NT2/D1 (cell line): Measurements from ENCODE around the gene LTN1.

ENCODE experiments used
- DNase-seq: peaks from one replicate; pipeline ENCODE4 v3.0.0-alpha.2; 2011; ENCODE audit warnings: low read depth, low spot score
- H3K27me3 ChIP-seq: 2 replicates; pipeline ENCODE4 v1.6.0; 2011; ENCODE audit warnings: mild to moderate bottlenecking; ENCODE audit not compliant: insufficient read length, insufficient read depth
- H3K36me3 ChIP-seq: 2 replicates; pipeline ENCODE4 v1.6.1; 2011; ENCODE audit warnings: mild to moderate bottlenecking, low read length, mixed read lengths; ENCODE audit not compliant: insufficient read depth, insufficient read length
- H3K4me1 ChIP-seq: 2 replicates; pipeline ENCODE4 v1.5.1; 2011; ENCODE audit not compliant: insufficient read depth, insufficient read length
- H3K4me3 ChIP-seq: 2 replicates; pipeline ENCODE4 v1.5.1; 2011; ENCODE audit warnings: low read depth; ENCODE audit not compliant: insufficient read length
- H3K9ac ChIP-seq: 2 replicates; pipeline ENCODE4 v1.6.0; 2011; ENCODE audit warnings: low read depth; ENCODE audit not compliant: insufficient read length
- H3K9me3 ChIP-seq: 2 replicates; pipeline ENCODE4 v1.5.1; 2011; ENCODE audit warnings: mild to moderate bottlenecking, low read length; ENCODE audit not compliant: insufficient read depth
- SUZ12 ChIP-seq: IDR thresholded peaks from 2 replicates; pipeline ENCODE4 v1.6.1; 2011; ENCODE audit not compliant: insufficient read length, insufficient read depth; ENCODE audit errors: extremely low read depth
- YY1 ChIP-seq: IDR thresholded peaks from 2 replicates; pipeline ENCODE4 v1.6.1; 2011; ENCODE audit not compliant: insufficient read length, insufficient read depth
- ZNF274 ChIP-seq: IDR thresholded peaks from 2 replicates; pipeline ENCODE4 v1.6.1; 2011; ENCODE audit warnings: mild to moderate bottlenecking, low read depth, low read length

The LTN1 gene, protein sequence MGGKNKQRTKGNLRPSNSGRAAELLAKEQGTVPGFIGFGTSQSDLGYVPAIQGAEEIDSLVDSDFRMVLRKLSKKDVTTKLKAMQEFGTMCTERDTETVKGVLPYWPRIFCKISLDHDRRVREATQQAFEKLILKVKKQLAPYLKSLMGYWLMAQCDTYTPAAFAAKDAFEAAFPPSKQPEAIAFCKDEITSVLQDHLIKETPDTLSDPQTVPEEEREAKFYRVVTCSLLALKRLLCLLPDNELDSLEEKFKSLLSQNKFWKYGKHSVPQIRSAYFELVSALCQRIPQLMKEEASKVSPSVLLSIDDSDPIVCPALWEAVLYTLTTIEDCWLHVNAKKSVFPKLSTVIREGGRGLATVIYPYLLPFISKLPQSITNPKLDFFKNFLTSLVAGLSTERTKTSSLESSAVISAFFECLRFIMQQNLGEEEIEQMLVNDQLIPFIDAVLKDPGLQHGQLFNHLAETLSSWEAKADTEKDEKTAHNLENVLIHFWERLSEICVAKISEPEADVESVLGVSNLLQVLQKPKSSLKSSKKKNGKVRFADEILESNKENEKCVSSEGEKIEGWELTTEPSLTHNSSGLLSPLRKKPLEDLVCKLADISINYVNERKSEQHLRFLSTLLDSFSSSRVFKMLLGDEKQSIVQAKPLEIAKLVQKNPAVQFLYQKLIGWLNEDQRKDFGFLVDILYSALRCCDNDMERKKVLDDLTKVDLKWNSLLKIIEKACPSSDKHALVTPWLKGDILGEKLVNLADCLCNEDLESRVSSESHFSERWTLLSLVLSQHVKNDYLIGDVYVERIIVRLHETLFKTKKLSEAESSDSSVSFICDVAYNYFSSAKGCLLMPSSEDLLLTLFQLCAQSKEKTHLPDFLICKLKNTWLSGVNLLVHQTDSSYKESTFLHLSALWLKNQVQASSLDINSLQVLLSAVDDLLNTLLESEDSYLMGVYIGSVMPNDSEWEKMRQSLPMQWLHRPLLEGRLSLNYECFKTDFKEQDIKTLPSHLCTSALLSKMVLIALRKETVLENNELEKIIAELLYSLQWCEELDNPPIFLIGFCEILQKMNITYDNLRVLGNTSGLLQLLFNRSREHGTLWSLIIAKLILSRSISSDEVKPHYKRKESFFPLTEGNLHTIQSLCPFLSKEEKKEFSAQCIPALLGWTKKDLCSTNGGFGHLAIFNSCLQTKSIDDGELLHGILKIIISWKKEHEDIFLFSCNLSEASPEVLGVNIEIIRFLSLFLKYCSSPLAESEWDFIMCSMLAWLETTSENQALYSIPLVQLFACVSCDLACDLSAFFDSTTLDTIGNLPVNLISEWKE (N-terminal part only)

DNA sequence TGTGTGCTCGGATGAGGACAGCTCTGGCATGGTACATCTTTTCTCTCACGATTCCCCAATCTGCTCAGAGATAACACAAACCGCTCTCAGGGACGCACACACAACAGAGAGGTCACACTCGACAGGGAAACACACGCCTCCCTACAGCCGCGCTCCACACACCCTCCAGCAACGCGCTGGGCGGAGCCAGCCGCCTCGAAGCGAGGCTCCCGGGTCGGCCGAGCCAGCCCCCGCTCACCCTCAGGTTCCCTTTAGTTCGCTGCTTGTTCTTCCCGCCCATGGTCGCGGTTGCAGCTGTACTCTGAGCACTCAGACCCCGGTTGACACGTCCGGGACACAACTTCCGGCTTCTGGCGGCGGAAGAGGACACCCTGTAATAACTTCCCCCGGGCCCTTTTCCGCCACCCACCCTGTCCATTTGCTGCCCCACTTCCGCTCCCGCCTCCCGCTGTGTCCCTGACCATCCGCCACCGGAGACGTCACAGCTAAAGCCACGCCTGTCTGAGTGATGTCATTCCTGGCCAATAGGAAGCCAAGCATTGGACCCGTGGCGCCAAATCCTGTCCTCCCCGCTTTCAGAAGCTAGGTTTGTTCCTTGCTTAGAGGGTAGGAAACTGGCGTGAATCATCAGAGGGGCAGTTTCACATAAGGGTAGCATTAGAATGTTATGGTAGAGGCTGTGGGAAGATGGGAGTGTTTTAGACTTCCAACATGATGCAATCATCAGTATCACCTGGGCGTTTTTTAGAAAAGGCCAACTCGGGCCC, at the start of gene LTN1:
Gene LTN1 (minus strand): TSS at position 352 of the 767 bp plus-strand sequence. CDS start 72 bp downstream, at position 280.
- Histone ChIP-seq H3K9me3 (no peaks in the 10 kb centered on the region), H3K4me3 (peak within 1 kb of the TSS; percentile 91), H3K4me1 (no peaks in the 10 kb centered on the region), H3K9ac (peak within 1 kb of the TSS; percentile 91), H3K36me3 (peaks cover 3% of the 10 kb centered on the region), H3K27me3 (no peaks in the 10 kb centered on the region)
- TF ChIP-seq SUZ12 (no peak), ZNF274 (no peak), YY1 (no peak)
- DNase-seq, result peak; percentile 100

DNA sequence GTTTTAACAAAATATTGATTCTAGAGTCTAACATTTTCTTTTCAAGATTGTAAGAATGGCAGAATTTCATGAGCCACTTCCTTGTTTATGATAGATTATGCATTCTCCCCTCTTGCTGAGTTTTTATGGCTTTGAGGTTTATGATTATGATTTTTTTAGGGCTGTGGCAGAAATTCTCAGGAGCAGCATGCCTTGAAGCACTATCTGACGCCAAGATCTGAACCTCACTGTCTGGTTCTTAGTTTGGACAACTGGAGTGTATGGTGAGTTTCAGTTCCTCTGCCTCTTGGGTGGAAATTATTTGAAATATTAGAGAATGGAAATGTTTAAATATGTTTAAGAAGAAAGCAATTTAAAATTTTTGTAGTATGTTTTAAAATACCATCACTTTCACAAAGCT, 42.0 kb upstream of the LTN1 start:
- Histone ChIP-seq H3K9ac (no peak overlapping the region), H3K4me1 (no peaks in the 10 kb centered on the region), H3K4me3 (no peak overlapping the region), H3K9me3 (no peaks in the 10 kb centered on the region), H3K27me3 (no peaks in the 10 kb centered on the region), H3K36me3 (peaks cover 91% of the 10 kb centered on the region)
- TF ChIP-seq SUZ12 (no peak), ZNF274 (no peak), YY1 (no peak)
- DNase-seq, result no peak

DNA sequence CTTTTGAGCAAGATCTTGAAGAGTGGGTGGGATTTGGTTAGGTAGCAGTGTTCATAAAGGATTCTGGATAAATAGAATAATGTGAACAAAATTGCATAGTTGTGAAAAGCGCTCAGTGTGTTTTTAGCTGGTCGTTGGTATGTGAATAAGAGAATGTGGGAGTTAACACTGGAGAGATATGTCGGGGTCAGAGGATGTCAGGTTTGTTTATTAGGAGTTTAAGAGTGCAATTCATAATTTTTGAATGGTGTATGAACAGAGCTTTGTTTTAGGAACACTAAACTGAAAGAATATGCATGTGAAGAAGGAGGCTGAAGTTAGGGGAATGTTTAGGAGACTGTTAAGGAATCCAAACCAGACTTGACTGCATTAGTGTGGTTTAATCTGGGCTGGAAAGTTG, 41.2 kb upstream of the LTN1 start:
- Histone ChIP-seq H3K9me3 (no peaks in the 10 kb centered on the region), H3K4me1 (no peaks in the 10 kb centered on the region), H3K36me3 (peaks cover 88% of the 10 kb centered on the region), H3K9ac (no peak overlapping the region), H3K27me3 (no peaks in the 10 kb centered on the region), H3K4me3 (no peak overlapping the region)
- no peak for DNase-seq
- TF ChIP-seq SUZ12 (no peak), ZNF274 (no peak), YY1 (no peak)

DNA sequence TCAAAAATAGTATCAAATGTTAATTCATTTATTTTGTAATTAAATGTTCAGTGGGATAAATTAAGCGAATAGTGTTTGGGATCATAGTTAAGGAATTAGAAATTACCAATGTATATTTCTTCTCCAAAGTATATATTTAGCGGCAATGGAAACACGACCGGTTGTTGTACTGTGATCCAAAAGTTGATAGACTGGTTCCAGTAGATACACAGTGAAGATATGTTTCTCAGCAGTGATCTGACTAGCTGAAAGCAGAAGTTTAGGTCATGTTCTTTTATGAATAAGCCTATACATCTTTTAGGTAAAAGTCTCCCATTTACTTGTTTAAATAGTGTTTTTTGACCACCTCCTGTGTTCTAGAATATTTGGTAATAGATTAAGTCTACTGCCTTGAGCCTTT, 40.6 kb upstream of the LTN1 start:
- no peak overlapping the region for H3K4me3 ChIP-seq
- H3K9ac ChIP-seq, result no peak overlapping the region
- H3K27me3 ChIP-seq, result no peaks in the 10 kb centered on the region
- peaks cover 88% of the 10 kb centered on the region for H3K36me3 ChIP-seq
- H3K4me1 ChIP-seq, result no peaks in the 10 kb centered on the region
- TF ChIP-seq YY1 (no peak), ZNF274 (no peak), SUZ12 (no peak)
- no peak for DNase-seq
- H3K9me3 ChIP-seq, result no peaks in the 10 kb centered on the region

DNA sequence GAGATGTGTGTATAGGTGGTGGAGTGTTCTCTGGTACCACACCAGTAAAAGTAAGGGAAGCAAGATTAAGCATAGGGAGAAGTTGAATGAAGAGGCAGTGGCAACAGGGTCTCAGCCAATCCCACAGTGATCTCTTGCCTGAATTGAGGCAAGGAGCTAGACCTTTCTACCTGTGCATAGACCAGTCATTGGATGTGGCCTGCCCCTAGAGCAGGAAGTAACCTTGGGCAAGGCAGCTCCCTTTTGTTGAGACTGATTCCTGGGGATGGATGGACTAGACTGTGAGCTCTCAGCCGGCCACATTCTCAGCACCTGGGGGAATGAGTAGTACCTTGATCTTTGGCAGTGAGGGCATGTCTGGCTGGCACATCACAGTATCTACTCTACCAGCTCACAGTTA, 38.2 kb upstream of the LTN1 start:
- Histone ChIP-seq H3K4me1 (no peaks in the 10 kb centered on the region), H3K36me3 (peaks cover 77% of the 10 kb centered on the region), H3K9ac (no peak overlapping the region), H3K4me3 (no peak overlapping the region), H3K27me3 (no peaks in the 10 kb centered on the region), H3K9me3 (no peaks in the 10 kb centered on the region)
- DNase-seq, result no peak
- TF ChIP-seq SUZ12 (no peak), YY1 (no peak), ZNF274 (no peak)

DNA sequence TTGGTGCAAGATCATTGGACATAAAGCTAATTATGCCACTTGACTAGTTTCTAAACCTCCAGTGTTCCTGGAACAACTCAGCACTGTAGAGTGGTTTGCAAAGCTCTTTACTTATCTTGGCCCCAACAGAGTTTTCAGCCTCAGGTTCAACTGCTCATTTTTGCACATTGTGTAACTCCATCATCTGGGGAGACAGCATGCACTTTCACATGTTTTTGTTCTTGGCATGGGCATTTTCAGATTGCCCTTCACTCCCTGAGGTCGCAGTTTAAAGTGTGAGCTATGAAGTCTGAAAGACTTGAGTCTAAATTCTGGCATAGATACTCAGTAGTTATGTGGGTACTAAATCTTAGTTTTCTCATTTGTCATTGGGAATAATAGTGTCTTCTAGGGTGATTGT, 36.8 kb upstream of the LTN1 start:
- no peak overlapping the region for H3K9ac ChIP-seq
- TF ChIP-seq YY1 (no peak), ZNF274 (no peak), SUZ12 (no peak)
- H3K4me3 ChIP-seq, result no peak overlapping the region
- peaks cover 63% of the 10 kb centered on the region for H3K36me3 ChIP-seq
- H3K27me3 ChIP-seq, result no peaks in the 10 kb centered on the region
- H3K4me1 ChIP-seq, result no peaks in the 10 kb centered on the region
- H3K9me3 ChIP-seq, result no peaks in the 10 kb centered on the region
- no peak for DNase-seq
